Activated CD8-positive, alpha-beta T cell treated with anti-CD3 and anti-CD28 coated beads for 36 hours (primary cell): Measurements from ENCODE around the gene RNH1. TPM values are rescaled to one million over a fixed set of nuclear protein-coding genes. Genes with fewer than 3 reads are reported as not detected.

Experiments
- ATAC-seq: fragments of 200-7000 bp; cut with Tn5 transposase; one replicate; pipeline ENCODE4 v1.10.0; 2021; ENCODE audit warnings: mild to moderate bottlenecking, moderate library complexity
- CTCF ChIA-PET: fragments of 350-600 bp; sonication (Branson Sonifier 250); formaldehyde crosslinking; loops from one replicate; lab custom pipeline; 2021; ENCODE audit warnings: antibody characterized with exemption; lab: Charles Lee
- POLR2A ChIA-PET: fragments of 350-600 bp; sonication (Branson Sonifier 250); formaldehyde crosslinking; loops from one replicate; lab custom pipeline; 2021; ENCODE audit warnings: antibody characterized with exemption; lab: Charles Lee
- DNase-seq: peaks from one replicate; pipeline ENCODE4 v3.0.0-alpha.2; 2020
- H3K27ac Mint-ChIP-seq: one replicate; pipeline ENCODE4 v1.8.0; 2021; ENCODE audit warnings: mild to moderate bottlenecking, mixed read lengths
- H3K27me3 Mint-ChIP-seq: one replicate; pipeline ENCODE4 v1.8.0; 2021; ENCODE audit warnings: mixed read lengths
- H3K36me3 Mint-ChIP-seq: one replicate; pipeline ENCODE4 v1.8.0; 2021; ENCODE audit warnings: low read depth, mixed read lengths
- H3K4me1 Mint-ChIP-seq: one replicate; pipeline ENCODE4 v1.8.0; 2021; ENCODE audit warnings: low read depth, mixed read lengths
- H3K4me3 Mint-ChIP-seq: one replicate; pipeline ENCODE4 v1.8.0; 2021; ENCODE audit warnings: mild to moderate bottlenecking, moderate library complexity, mixed read lengths
- H3K9me3 Mint-ChIP-seq: one replicate; pipeline ENCODE4 v1.8.0; 2021; ENCODE audit warnings: mixed read lengths
- intact Hi-C: fragments of 100-400 bp; cut with micrococcal nuclease; formaldehyde crosslinking; loops from one replicate; pipeline ENCODE4 v1.10.0; 2022
- total RNA-seq, 2 experiments: library from RNA; stranded (reverse); gene quantifications; one replicate each; pipeline ENCODE4 v1.2.3, GENCODE V29; 2021
- TF ChIP-seq, protein P1 (sequence below): fragments of 200-600 bp; IDR thresholded peaks from one replicate; pipeline ENCODE4 v1.8.0; 2022; ENCODE audit warnings: antibody characterized with exemption, mild to moderate bottlenecking

The RNH1 gene
- total RNA-seq, 2 experiments from 2014 or later: 105 to 110 TPM

DNA sequence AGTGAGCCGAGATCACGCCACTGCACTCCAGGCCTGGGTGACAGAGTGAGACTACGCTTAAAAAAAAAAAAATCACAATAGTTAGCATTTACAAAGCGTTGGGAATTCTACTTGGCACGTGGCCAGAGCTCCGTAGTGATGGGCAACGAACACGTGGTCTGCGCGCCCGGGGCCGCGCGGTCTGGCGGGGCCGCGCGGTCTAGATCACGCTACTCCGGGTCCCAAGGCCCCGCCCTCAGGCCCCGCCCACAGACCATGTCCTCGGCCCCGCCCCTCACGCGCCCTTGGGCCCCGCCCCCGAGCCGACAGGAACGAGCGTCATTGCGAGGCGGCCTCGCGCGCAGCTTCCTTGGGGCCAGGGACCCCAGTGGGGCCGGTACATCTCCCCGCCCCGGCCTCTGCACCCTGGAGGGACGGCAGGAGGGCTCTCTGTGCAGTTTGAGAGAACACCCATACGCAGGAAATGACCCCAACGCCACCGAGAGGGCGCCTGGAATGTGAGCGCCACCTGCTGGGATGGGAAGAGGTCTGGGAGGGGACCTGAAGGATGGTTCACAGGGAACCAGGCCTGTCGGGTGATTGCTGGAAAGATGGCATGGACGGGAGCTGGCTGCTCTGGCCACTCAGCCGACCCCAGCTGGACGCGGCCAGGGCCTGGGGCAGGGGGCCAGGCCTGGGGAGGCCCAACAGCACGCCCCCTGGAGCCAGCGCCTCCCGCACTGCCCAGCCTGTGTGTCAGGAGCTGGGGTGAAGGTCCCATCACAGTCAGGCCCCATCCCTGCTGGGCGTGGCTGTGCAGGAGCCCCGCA, 58.9 kb downstream of the RNH1 start:
- H3K27ac Mint-ChIP-seq: peak overlapping the region; percentile 94
- H3K36me3 Mint-ChIP-seq: peaks cover 5% of the 10 kb centered on the region
- CTCF ChIA-PET: interaction anchor here (0.6 to 4.4 kb wide), 28 partner anchors 8 to 242 kb away, joined by 3 to 26 read pairs (median 4); partner anchors contain the start of genes ANO9, RNH1 and SIGIRR
- intact Hi-C loops: no loop called here
- ATAC-seq (peak; percentile 89), DNase-seq (peak; percentile 98)
- H3K27me3 Mint-ChIP-seq: no peaks in the 10 kb centered on the region
- peak overlapping the region; percentile 86 for H3K4me3 Mint-ChIP-seq
- no peaks in the 10 kb centered on the region for H3K9me3 Mint-ChIP-seq
- TF ChIP-seq, protein P1, sequence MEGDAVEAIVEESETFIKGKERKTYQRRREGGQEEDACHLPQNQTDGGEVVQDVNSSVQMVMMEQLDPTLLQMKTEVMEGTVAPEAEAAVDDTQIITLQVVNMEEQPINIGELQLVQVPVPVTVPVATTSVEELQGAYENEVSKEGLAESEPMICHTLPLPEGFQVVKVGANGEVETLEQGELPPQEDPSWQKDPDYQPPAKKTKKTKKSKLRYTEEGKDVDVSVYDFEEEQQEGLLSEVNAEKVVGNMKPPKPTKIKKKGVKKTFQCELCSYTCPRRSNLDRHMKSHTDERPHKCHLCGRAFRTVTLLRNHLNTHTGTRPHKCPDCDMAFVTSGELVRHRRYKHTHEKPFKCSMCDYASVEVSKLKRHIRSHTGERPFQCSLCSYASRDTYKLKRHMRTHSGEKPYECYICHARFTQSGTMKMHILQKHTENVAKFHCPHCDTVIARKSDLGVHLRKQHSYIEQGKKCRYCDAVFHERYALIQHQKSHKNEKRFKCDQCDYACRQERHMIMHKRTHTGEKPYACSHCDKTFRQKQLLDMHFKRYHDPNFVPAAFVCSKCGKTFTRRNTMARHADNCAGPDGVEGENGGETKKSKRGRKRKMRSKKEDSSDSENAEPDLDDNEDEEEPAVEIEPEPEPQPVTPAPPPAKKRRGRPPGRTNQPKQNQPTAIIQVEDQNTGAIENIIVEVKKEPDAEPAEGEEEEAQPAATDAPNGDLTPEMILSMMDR: peak; percentile 79
- POLR2A ChIA-PET: interaction anchor here (0.6 to 3.8 kb wide), 16 partner anchors 7 to 320 kb away, joined by 3 to 22 read pairs (median 4); partner anchors contain the start of genes LRRC56 and RNH1
- H3K4me1 Mint-ChIP-seq: peaks cover 20% of the 10 kb centered on the region

DNA sequence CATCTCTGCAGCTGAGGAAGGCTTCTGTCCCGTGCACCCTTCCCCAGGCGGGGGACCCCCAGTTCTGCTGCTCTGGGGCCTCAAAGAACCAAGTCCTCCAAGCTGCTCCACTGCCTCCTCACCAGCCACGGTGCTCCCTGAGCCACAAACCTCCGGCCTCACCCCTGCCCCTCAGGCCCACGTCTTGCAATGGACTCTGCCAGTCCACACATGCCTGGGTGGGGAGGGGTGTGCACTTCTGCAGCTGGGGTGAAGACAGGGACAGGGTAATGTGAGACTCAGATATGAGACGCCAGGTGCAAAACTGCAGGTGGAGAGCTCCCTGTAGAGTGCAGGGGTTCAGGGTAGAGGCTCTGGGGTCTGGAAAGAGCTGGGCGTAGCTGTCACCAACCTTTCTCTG, 60.2 kb downstream of the RNH1 start:
- H3K4me3 Mint-ChIP-seq: no peak overlapping the region
- ChIA-PET CTCF (no interaction called here), POLR2A (interaction anchor here (0.8 to 1.3 kb wide), 2 partner anchors 10 to 62 kb away, joined by 3 to 5 read pairs; no protein-coding TSS in a partner anchor)
- peak overlapping the region; percentile 46 for H3K27ac Mint-ChIP-seq
- peaks cover 20% of the 10 kb centered on the region for H3K4me1 Mint-ChIP-seq
- ATAC-seq (no peak), DNase-seq (no peak)
- intact Hi-C loops: no loop called here
- H3K36me3 Mint-ChIP-seq: peaks cover 1% of the 10 kb centered on the region
- H3K9me3 Mint-ChIP-seq: no peaks in the 10 kb centered on the region
- TF ChIP-seq, protein P1: no peak
- H3K27me3 Mint-ChIP-seq: no peaks in the 10 kb centered on the region

DNA sequence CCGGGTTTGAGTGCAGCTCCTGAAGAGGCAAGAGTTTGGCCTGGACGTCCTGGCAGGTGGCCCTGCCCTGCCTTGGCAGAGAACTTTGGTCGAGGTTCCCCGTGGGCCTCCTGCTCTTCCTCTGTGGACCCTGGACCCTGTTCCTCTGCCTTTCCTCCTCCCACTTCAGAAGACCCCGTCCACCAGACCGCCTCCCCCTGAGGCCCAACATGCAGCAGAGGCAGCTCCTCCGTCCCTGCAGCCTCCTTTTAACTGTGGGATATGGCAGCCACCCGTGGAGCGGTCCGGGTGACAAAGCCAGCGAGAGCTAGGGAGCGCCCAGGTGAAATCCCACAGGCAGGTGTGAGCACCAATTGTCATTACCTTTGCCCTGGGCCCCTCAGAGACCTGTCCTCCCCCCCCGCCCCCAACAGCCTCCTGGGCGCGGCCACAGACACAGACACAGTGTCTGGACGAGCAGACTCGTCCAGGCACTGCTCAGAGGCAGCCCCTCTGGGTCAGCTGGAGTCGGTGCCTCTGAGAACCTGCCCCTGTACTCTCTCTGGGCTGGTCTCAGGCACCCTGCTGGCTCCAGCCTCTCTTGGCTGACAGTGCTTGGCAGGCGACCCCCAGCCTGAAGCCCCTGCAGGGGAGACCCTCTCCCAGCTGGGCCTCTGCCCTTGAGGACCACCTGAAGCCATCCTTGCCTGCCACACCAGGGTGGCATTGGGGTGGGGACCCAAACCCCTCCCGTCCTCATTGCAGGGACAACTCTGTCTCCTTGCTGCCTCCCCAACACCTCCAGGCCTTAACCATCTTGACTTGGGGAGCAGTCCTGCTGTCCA, 61.1 kb downstream of the RNH1 start:
- no peak overlapping the region for H3K4me3 Mint-ChIP-seq
- ChIA-PET CTCF (interaction anchor here (0.6 to 0.9 kb wide), 2 partner anchors 24 to 39 kb away, joined by 3 to 4 read pairs; no protein-coding TSS in a partner anchor), POLR2A (interaction anchor here (0.8 kb wide), 1 partner anchor 63 kb away, joined by 5 read pairs; no protein-coding TSS in a partner anchor)
- no peaks in the 10 kb centered on the region for H3K27me3 Mint-ChIP-seq
- ATAC-seq (no peak), DNase-seq (no peak)
- TF ChIP-seq, protein P1: no peak
- intact Hi-C loops: no loop called here
- no peak overlapping the region for H3K27ac Mint-ChIP-seq
- H3K9me3 Mint-ChIP-seq: no peaks in the 10 kb centered on the region
- peaks cover 1% of the 10 kb centered on the region for H3K36me3 Mint-ChIP-seq
- peaks cover 14% of the 10 kb centered on the region for H3K4me1 Mint-ChIP-seq

Other genes with a start within 250 kb of the RNH1 start
- 1 to 10 TPM; 3.3 to 3.4 TPM for gene NLRP6, start 228.8 kb downstream of the RNH1 start, total RNA-seq
- gene PGGHG, start 218.1 kb downstream of the RNH1 start, total RNA-seq: 100 to 1,000 TPM; 298 to 308 TPM
- gene IFITM5, start 207.7 kb downstream of the RNH1 start, total RNA-seq: not detected
- gene IFITM2, start 199.4 kb downstream of the RNH1 start, total RNA-seq: 100 to 1,000 TPM; 540 to 549 TPM
- gene IFITM1, start 193.2 kb downstream of the RNH1 start, total RNA-seq: 100 to 1,000 TPM; 296 to 304 TPM
- gene IFITM3, start 186.4 kb downstream of the RNH1 start, total RNA-seq: 10 to 100 TPM; 52.8 to 58.0 TPM
- 1 to 10 TPM; 1.5 to 3.4 TPM for gene B4GALNT4, start 137.7 kb downstream of the RNH1 start, total RNA-seq
- gene PKP3, start 113.0 kb downstream of the RNH1 start, total RNA-seq: under 1 TPM in 1 of 2 experiments, not detected in 1; 0.18 TPM
- 10 to 100 TPM; 33.9 to 35.0 TPM for gene SIGIRR, start 92.2 kb downstream of the RNH1 start, total RNA-seq
- 10 to 100 TPM; 28.2 to 29.0 TPM for gene ANO9, start 65.2 kb downstream of the RNH1 start, total RNA-seq
- 10 to 100 TPM; 17.4 to 18.0 TPM for gene PTDSS2, start 57.0 kb downstream of the RNH1 start, total RNA-seq
- gene HRAS, start 28.3 kb upstream of the RNH1 start, total RNA-seq: 10 to 100 TPM; 30.4 to 34.6 TPM
- gene LRRC56, start 30.3 kb upstream of the RNH1 start, total RNA-seq: under 1 TPM; 0.67 to 0.99 TPM
- gene LMNTD2, start 53.5 kb upstream of the RNH1 start, total RNA-seq: 1 to 10 TPM in 1 of 2 experiments, under 1 TPM in 1; 0.88 to 1.3 TPM
- gene RASSF7, start 53.7 kb upstream of the RNH1 start, total RNA-seq: 10 to 100 TPM; 16.8 to 17.3 TPM
- gene PHRF1, start 69.2 kb upstream of the RNH1 start, total RNA-seq: 10 to 100 TPM; 43.1 to 44.5 TPM
- 10 to 100 TPM; 34.6 to 37.5 TPM for gene IRF7, start 108.7 kb upstream of the RNH1 start, total RNA-seq
- gene CDHR5, start 117.7 kb upstream of the RNH1 start, total RNA-seq: not detected
- not detected for gene SCT, start 119.9 kb upstream of the RNH1 start, total RNA-seq
- under 1 TPM; 0.88 to 0.89 TPM for gene DRD4, start 130.0 kb upstream of the RNH1 start, total RNA-seq
- 10 to 100 TPM; 59.1 to 59.3 TPM for gene DEAF1, start 188.0 kb upstream of the RNH1 start, total RNA-seq
- 10 to 100 TPM; 10.6 to 12.5 TPM for gene TMEM80, start 188.6 kb upstream of the RNH1 start, total RNA-seq
- 10 to 100 TPM; 15.0 to 16.7 TPM for gene EPS8L2, start 199.0 kb upstream of the RNH1 start, total RNA-seq
- gene TALDO1, start 240.2 kb upstream of the RNH1 start, total RNA-seq: 100 to 1,000 TPM; 234 to 241 TPM